OCI-LY1 (cell line): ENCODE data around the gene NDUFB1.

Experiments used
- EZH2 ChIP-seq: fragments of 200-600 bp; sonication (generic), shearing (Covaris generic); IDR thresholded peaks from 2 replicates; pipeline ENCODE4 v1.8.0; 2017; ENCODE audit warnings: borderline replicate concordance, mixed run types, mild to moderate bottlenecking, antibody characterized with exemption, low read length, moderate library complexity, mixed read lengths
- TF ChIP-seq, protein P1 (sequence below): fragments of 200-600 bp; sonication (generic), shearing (Covaris generic); IDR thresholded peaks from 2 replicates; pipeline ENCODE4 v1.5.1; 2017; ENCODE audit warnings: mild to moderate bottlenecking, antibody characterized with exemption, low read length, moderate library complexity, mixed read lengths

DNA sequence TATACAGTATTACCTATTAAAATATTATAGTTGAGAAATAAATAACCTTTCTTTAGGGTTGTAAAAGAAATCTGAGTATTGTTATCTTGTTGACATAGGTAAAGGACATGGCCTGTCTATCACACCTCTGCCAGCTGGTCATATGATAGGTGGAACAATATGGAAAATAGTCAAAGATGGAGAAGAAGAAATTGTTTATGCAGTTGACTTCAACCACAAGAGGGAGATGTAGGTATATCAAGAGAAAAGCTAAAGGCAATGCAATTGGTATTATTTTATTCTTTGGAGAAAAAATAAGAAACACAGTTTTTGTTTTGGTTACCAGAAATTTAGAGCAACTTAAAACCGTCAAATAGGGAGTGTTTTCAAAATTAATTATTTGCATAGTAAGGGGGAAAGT, 13.8 kb upstream of the NDUFB1 start:
- TF ChIP-seq EZH2: no peak
- TF ChIP-seq, protein P1, sequence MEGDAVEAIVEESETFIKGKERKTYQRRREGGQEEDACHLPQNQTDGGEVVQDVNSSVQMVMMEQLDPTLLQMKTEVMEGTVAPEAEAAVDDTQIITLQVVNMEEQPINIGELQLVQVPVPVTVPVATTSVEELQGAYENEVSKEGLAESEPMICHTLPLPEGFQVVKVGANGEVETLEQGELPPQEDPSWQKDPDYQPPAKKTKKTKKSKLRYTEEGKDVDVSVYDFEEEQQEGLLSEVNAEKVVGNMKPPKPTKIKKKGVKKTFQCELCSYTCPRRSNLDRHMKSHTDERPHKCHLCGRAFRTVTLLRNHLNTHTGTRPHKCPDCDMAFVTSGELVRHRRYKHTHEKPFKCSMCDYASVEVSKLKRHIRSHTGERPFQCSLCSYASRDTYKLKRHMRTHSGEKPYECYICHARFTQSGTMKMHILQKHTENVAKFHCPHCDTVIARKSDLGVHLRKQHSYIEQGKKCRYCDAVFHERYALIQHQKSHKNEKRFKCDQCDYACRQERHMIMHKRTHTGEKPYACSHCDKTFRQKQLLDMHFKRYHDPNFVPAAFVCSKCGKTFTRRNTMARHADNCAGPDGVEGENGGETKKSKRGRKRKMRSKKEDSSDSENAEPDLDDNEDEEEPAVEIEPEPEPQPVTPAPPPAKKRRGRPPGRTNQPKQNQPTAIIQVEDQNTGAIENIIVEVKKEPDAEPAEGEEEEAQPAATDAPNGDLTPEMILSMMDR: peak; percentile 47
